ENCODE data around the gene CNTNAP3B. TPM values are rescaled to one million over a fixed set of nuclear protein-coding genes. Genes with fewer than 3 reads are reported as not detected.
"Not testable (repeated sequence)": the region's sequence is repeated elsewhere in the genome, so short reads cannot be mapped to it uniquely, and the experiment has no call there.

The CNTNAP3B gene
- polyA plus RNA-seq, 4 donors = 15.7 to 18.6 (median 16.5) TPM

- not testable (repeated sequence) for DNase-seq (ENCODE audit: low read depth in 4 of 4, low spot score in 3 of 4)
Observed at GRCh38 chr9:41980271-41980670, 149.0 kb downstream of the CNTNAP3B start.

GRCh38 chr9:41977965-41978600 lies 151.1 kb downstream of the CNTNAP3B start:
- DNase-seq (ENCODE audit: low read depth in 4 of 4, low spot score in 3 of 4) = not testable (repeated sequence)

- not testable (repeated sequence) for DNase-seq (ENCODE audit: low read depth in 4 of 4, low spot score in 3 of 4)
Observed at GRCh38 chr9:41974906-41975305, 154.3 kb downstream of the CNTNAP3B start.

- not testable (repeated sequence) for DNase-seq (ENCODE audit: low read depth in 4 of 4, low spot score in 3 of 4)
Observed at GRCh38 chr9:41953007-41953406, 176.2 kb downstream of the CNTNAP3B start.

GRCh38 chr9:41941738-41942137 lies 187.5 kb downstream of the CNTNAP3B start:
- not testable (repeated sequence) for DNase-seq (ENCODE audit: low read depth in 4 of 4, low spot score in 3 of 4)

GRCh38 chr9:41938143-41938542 lies 191.1 kb downstream of the CNTNAP3B start:
- DNase-seq (ENCODE audit: low read depth in 4 of 4, low spot score in 3 of 4) = not testable (repeated sequence)

GRCh38 chr9:41935727-41936126 lies 193.5 kb downstream of the CNTNAP3B start:
- DNase-seq (ENCODE audit: low read depth in 4 of 4, low spot score in 3 of 4) = not testable (repeated sequence)

GRCh38 chr9:41929172-41929571 lies 200.1 kb downstream of the CNTNAP3B start:
- DNase-seq (ENCODE audit: low read depth in 4 of 4, low spot score in 3 of 4) = not testable (repeated sequence)

GRCh38 chr9:41917374-41917773 lies 211.9 kb downstream of the CNTNAP3B start:
- DNase-seq (ENCODE audit: low read depth in 4 of 4, low spot score in 3 of 4) = not testable (repeated sequence)

- not testable (repeated sequence) for DNase-seq (ENCODE audit: low read depth in 4 of 4, low spot score in 3 of 4)
Observed at GRCh38 chr9:41905488-41905887, 223.7 kb downstream of the CNTNAP3B start.

GRCh38 chr9:41902762-41903161 lies 226.5 kb downstream of the CNTNAP3B start:
- not testable (repeated sequence) for DNase-seq (ENCODE audit: low read depth in 4 of 4, low spot score in 3 of 4)

- DNase-seq (ENCODE audit: low read depth in 4 of 4, low spot score in 3 of 4) = not testable (repeated sequence)
Observed at GRCh38 chr9:41898720-41899343, 230.4 kb downstream of the CNTNAP3B start.

- not testable (repeated sequence) for DNase-seq (ENCODE audit: low read depth in 4 of 4, low spot score in 3 of 4)
Observed at GRCh38 chr9:41874557-41874956, 254.7 kb downstream of the CNTNAP3B start.

- DNase-seq (ENCODE audit: low read depth in 4 of 4, low spot score in 3 of 4) = not testable (repeated sequence)
Observed at GRCh38 chr9:41855422-41855821, 273.8 kb downstream of the CNTNAP3B start.

- DNase-seq (ENCODE audit: low read depth in 4 of 4, low spot score in 3 of 4) = not testable (repeated sequence)
Observed at GRCh38 chr9:41851848-41852740, 277.1 kb downstream of the CNTNAP3B start.

- not testable (repeated sequence) for DNase-seq (ENCODE audit: low read depth in 4 of 4, low spot score in 3 of 4)
Observed at GRCh38 chr9:41847829-41848228, 281.4 kb downstream of the CNTNAP3B start.

Other genes with a start within 250 kb of the CNTNAP3B start
- gene SPATA31A6, start 54.2 kb upstream of the CNTNAP3B start, polyA plus RNA-seq (ENCODE audit: insufficient read length in 4 of 4) = not detected

Data from left renal pelvis (tissue), 4 donors.